ENCODE results near the gene PARD3.

Gene PARD3

GRCh38 chr10:34699904-34700517 is 115.1 kb downstream of the PARD3 start:
- peaks cover 83% of the 10 kb centered on the region for H3K79me2 ChIP-seq (ENCODE audit: insufficient read depth, low read length)
- peaks cover under 1% of the 10 kb centered on the region; the same call in 1 of the 2 replicates for H3K36me3 ChIP-seq (ENCODE audit: insufficient read depth, low read length)
- no peak for TF ChIP-seq EZH2phosphoT487 (IDR thresholded peaks at IDR 0.05; ENCODE audit: borderline replicate concordance)
- TF ChIP-seq, protein P1, sequence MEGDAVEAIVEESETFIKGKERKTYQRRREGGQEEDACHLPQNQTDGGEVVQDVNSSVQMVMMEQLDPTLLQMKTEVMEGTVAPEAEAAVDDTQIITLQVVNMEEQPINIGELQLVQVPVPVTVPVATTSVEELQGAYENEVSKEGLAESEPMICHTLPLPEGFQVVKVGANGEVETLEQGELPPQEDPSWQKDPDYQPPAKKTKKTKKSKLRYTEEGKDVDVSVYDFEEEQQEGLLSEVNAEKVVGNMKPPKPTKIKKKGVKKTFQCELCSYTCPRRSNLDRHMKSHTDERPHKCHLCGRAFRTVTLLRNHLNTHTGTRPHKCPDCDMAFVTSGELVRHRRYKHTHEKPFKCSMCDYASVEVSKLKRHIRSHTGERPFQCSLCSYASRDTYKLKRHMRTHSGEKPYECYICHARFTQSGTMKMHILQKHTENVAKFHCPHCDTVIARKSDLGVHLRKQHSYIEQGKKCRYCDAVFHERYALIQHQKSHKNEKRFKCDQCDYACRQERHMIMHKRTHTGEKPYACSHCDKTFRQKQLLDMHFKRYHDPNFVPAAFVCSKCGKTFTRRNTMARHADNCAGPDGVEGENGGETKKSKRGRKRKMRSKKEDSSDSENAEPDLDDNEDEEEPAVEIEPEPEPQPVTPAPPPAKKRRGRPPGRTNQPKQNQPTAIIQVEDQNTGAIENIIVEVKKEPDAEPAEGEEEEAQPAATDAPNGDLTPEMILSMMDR (conservative IDR thresholded peaks at IDR 0.05; ENCODE audit: low read length) = no peak
- no peak overlapping the region for H3K4me2 ChIP-seq (ENCODE audit: low read depth, low read length, poor library complexity, severe bottlenecking)
- H3K27me3 ChIP-seq (ENCODE audit: insufficient read depth, low read length, poor library complexity, severe bottlenecking) = no peaks in the 10 kb centered on the region
- no peak overlapping the region for H3K9ac ChIP-seq (ENCODE audit: low read depth, low read length, poor library complexity, severe bottlenecking)
- H3K9me3 ChIP-seq (ENCODE audit: insufficient read depth, low read depth, low read length) = no peaks in the 10 kb centered on the region
- H3K9me2 ChIP-seq (replicated peaks; ENCODE audit: low read depth, low read length) = no peaks in the 10 kb centered on the region
- peaks cover 39% of the 10 kb centered on the region for H3K4me1 ChIP-seq (ENCODE audit: insufficient read depth, low read length, poor library complexity, severe bottlenecking)
- H3F3A ChIP-seq (ENCODE audit: low read depth) = no peaks in the 10 kb centered on the region
- peaks cover 41% of the 10 kb centered on the region for H4K20me1 ChIP-seq (ENCODE audit: insufficient read depth, low read length, poor library complexity, severe bottlenecking)
- H2AFZ ChIP-seq (ENCODE audit: low read length) = no peak overlapping the region
- H3K4me3 ChIP-seq (ENCODE audit: low read length, poor library complexity, severe bottlenecking) = no peak overlapping the region

DNA sequence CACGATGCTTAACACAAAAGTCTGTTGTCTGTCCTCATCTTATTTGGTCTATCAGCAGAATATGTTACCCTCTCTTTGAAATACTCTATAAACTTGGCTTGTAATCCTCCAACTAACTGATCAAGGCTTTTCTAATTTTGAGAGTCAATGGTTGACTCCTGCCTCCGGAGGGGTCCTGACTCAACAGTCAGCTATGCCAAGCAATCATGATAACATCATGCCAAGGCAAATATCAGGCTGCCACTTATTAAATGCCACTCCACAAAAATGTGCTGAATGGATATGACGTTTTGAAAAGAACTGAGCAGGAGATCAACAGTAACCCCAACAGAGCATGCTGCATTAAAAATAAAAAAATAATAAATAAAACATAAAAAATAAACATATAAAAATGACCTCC is 116.1 kb downstream of the PARD3 start:
- H3K4me1 ChIP-seq (ENCODE audit: insufficient read depth, low read length, poor library complexity, severe bottlenecking) = peaks cover 37% of the 10 kb centered on the region
- peaks cover 5% of the 10 kb centered on the region; the same call in 1 of the 2 replicates for H3K36me3 ChIP-seq (ENCODE audit: insufficient read depth, low read length)
- peaks cover 74% of the 10 kb centered on the region for H3K79me2 ChIP-seq (ENCODE audit: insufficient read depth, low read length)
- H2AFZ ChIP-seq (ENCODE audit: low read length) = no peak overlapping the region
- H3K9me3 ChIP-seq (ENCODE audit: insufficient read depth, low read depth, low read length) = no peaks in the 10 kb centered on the region
- H3F3A ChIP-seq (ENCODE audit: low read depth) = no peaks in the 10 kb centered on the region
- H3K4me2 ChIP-seq (ENCODE audit: low read depth, low read length, poor library complexity, severe bottlenecking) = no peak overlapping the region
- no peaks in the 10 kb centered on the region for H3K27me3 ChIP-seq (ENCODE audit: insufficient read depth, low read length, poor library complexity, severe bottlenecking)
- H3K9me2 ChIP-seq (replicated peaks; ENCODE audit: low read depth, low read length) = no peaks in the 10 kb centered on the region
- TF ChIP-seq, protein P1 (conservative IDR thresholded peaks at IDR 0.05; ENCODE audit: low read length) = no peak
- TF ChIP-seq EZH2phosphoT487 (IDR thresholded peaks at IDR 0.05; ENCODE audit: borderline replicate concordance) = no peak
- no peak overlapping the region for H3K9ac ChIP-seq (ENCODE audit: low read depth, low read length, poor library complexity, severe bottlenecking)
- H4K20me1 ChIP-seq (ENCODE audit: insufficient read depth, low read length, poor library complexity, severe bottlenecking) = peaks cover 37% of the 10 kb centered on the region
- no peak overlapping the region for H3K4me3 ChIP-seq (ENCODE audit: low read length, poor library complexity, severe bottlenecking)

DNA sequence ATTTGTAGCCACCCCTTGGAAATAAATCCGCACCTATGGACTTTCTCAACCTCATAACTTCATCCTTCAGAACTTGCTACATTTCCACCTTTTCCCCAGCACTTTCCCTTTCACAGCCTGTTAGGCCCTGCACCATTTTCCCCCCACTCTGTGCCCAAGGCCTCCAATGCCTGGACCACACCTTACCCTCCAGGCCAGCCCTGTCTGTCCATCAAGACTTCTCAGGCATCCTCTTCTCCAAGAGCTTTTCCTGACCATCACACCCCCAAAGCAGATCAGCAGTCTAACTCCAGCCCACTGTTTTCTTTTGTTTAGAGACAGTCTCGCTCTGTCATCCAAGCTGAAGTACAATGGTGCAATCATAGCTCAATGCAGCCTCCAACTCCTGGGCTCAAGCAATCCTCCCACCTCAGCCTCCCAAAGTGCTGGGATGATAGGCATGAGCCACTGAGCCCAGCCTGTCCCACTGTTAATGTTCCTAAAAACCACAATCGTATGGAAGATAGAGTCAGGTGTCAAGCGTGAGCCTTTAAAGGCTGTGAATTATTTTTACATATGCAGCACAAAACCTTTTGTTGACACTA is 116.8 kb downstream of the PARD3 start:
- Histone ChIP-seq H3K4me3 (ENCODE audit: low read length, poor library complexity, severe bottlenecking) (no peak overlapping the region), H2AFZ (ENCODE audit: low read length) (no peak overlapping the region), H3K4me1 (ENCODE audit: insufficient read depth, low read length, poor library complexity, severe bottlenecking) (peaks cover 37% of the 10 kb centered on the region), H3K27me3 (ENCODE audit: insufficient read depth, low read length, poor library complexity, severe bottlenecking) (no peaks in the 10 kb centered on the region), H3K79me2 (ENCODE audit: insufficient read depth, low read length) (peaks cover 68% of the 10 kb centered on the region), H3K9me2 (replicated peaks; ENCODE audit: low read depth, low read length) (no peaks in the 10 kb centered on the region), H3K9me3 (ENCODE audit: insufficient read depth, low read depth, low read length) (no peaks in the 10 kb centered on the region), H3K36me3 (ENCODE audit: insufficient read depth, low read length) (peaks cover 5% of the 10 kb centered on the region; the same call in 1 of the 2 replicates), H3K9ac (ENCODE audit: low read depth, low read length, poor library complexity, severe bottlenecking) (no peak overlapping the region), H3F3A (ENCODE audit: low read depth) (no peaks in the 10 kb centered on the region), H3K4me2 (ENCODE audit: low read depth, low read length, poor library complexity, severe bottlenecking) (no peak overlapping the region), H4K20me1 (ENCODE audit: insufficient read depth, low read length, poor library complexity, severe bottlenecking) (peaks cover 37% of the 10 kb centered on the region)
- TF ChIP-seq, protein P1 (conservative IDR thresholded peaks at IDR 0.05; ENCODE audit: low read length) = no peak
- no peak for TF ChIP-seq EZH2phosphoT487 (IDR thresholded peaks at IDR 0.05; ENCODE audit: borderline replicate concordance)

All from Loucy (cell line).